Neural cell (in vitro differentiated cells): ENCODE results near the gene TUBB4B. TPM values are rescaled to one million over a fixed set of nuclear protein-coding genes. Genes with fewer than 3 reads are reported as not detected.

Source experiments
- H2AFZ ChIP-seq: fragments of 200-600, 300-800 bp; sonication (generic), shearing (Covaris generic); 2 replicates; pipeline ENCODE4 v1.6.0; 2014; ENCODE audit warnings: low read depth, mild to moderate bottlenecking, antibody characterized with exemption, low read length, moderate library complexity
- H3F3A ChIP-seq: fragments of 200-600 bp; shearing (Covaris generic); 2 replicates; pipeline ENCODE4 v1.6.1; 2016; ENCODE audit warnings: mild to moderate bottlenecking, moderate library complexity, mixed read lengths, antibody characterized with exemption, low read length; ENCODE audit not compliant: insufficient read depth, poor library complexity, severe bottlenecking
- H3K27ac ChIP-seq: fragments of 200-600, 300-800 bp; sonication (generic), shearing (Covaris generic); 2 replicates; pipeline ENCODE4 v1.5.1; 2014; ENCODE audit warnings: mild to moderate bottlenecking, low read length, moderate library complexity
- H3K27me3 ChIP-seq: fragments of 300-800, 200-600 bp; sonication (generic), shearing (Covaris generic); 2 replicates; pipeline ENCODE4 v1.6.0; 2014; ENCODE audit warnings: mild to moderate bottlenecking, low read depth, low read length, moderate library complexity; ENCODE audit not compliant: insufficient read depth
- H3K36me3 ChIP-seq: fragments of 300-800, 200-600 bp; sonication (generic), shearing (Covaris generic); 2 replicates; pipeline ENCODE4 v1.5.1; 2014; ENCODE audit warnings: mild to moderate bottlenecking, antibody characterized with exemption, low read length, moderate library complexity; ENCODE audit not compliant: insufficient read depth
- H3K4me2 ChIP-seq: fragments of 300-800, 200-600 bp; sonication (generic), shearing (Covaris generic); 2 replicates; pipeline ENCODE4 v1.6.0; 2014; ENCODE audit warnings: mild to moderate bottlenecking, low read length
- H3K4me3 ChIP-seq: fragments of 300-800, 200-600 bp; sonication (generic), shearing (Covaris generic); 2 replicates; pipeline ENCODE4 v1.5.1; 2014; ENCODE audit warnings: mild to moderate bottlenecking, low read length, moderate library complexity
- H3K79me2 ChIP-seq: fragments of 200-600 bp; shearing (Covaris generic); replicated peaks from 2 replicates; pipeline ENCODE4 v1.6.0; 2014; ENCODE audit warnings: mild to moderate bottlenecking, low read length, moderate library complexity; ENCODE audit not compliant: insufficient read depth
- H3K9ac ChIP-seq: fragments of 300-800, 200-600 bp; sonication (generic), shearing (Covaris generic); 2 replicates; pipeline ENCODE4 v1.6.1; 2016; ENCODE audit warnings: mild to moderate bottlenecking, low read length, mixed read lengths
- H3K9me2 ChIP-seq: fragments of 200-600 bp; shearing (Covaris generic); 2 replicates; pipeline ENCODE4 v1.6.1; 2016; ENCODE audit warnings: mild to moderate bottlenecking, low read length, mixed read lengths; ENCODE audit not compliant: insufficient read depth
- H3K9me3 ChIP-seq: fragments of 200-600, 300-800 bp; sonication (generic), shearing (Covaris generic); 2 replicates; pipeline ENCODE4 v1.6.1; 2016; ENCODE audit warnings: mild to moderate bottlenecking, mixed run types, low read length, moderate library complexity, mixed read lengths
- H4K20me1 ChIP-seq: fragments of 200-600 bp; shearing (Covaris generic); 2 replicates; pipeline ENCODE4 v1.6.1; 2016; ENCODE audit warnings: mild to moderate bottlenecking, mixed run types; ENCODE audit not compliant: insufficient read depth
- EP300 ChIP-seq: fragments of 450-650 bp; conservative IDR thresholded peaks from 2 replicates; pipeline ENCODE4 v1.6.1; 2014; ENCODE audit warnings: antibody characterized with exemption, mild to moderate bottlenecking, moderate library complexity; ENCODE audit not compliant: poor library complexity, severe bottlenecking
- EZH2 ChIP-seq: fragments of 200-600, 300-800 bp; shearing (Covaris generic), sonication (generic); IDR thresholded peaks from 2 replicates; pipeline ENCODE4 v1.6.1; 2014; ENCODE audit warnings: antibody characterized with exemption, low read length, borderline replicate concordance, mild to moderate bottlenecking; ENCODE audit not compliant: insufficient read depth, poor library complexity, severe bottlenecking
- MXI1 ChIP-seq: fragments of 450-650 bp; conservative IDR thresholded peaks from 2 replicates; pipeline ENCODE4 v1.6.1; 2014; ENCODE audit warnings: antibody characterized with exemption, mild to moderate bottlenecking; ENCODE audit not compliant: poor library complexity, severe bottlenecking
- POLR2AphosphoS5 ChIP-seq: IDR thresholded peaks from 2 replicates; pipeline ENCODE4 v1.6.1; 2012
- RAD21 ChIP-seq: fragments of 450-650 bp; conservative IDR thresholded peaks from 2 replicates; pipeline ENCODE4 v1.6.1; 2014; ENCODE audit warnings: antibody characterized with exemption, mild to moderate bottlenecking, moderate library complexity
- REST ChIP-seq: IDR thresholded peaks from 2 replicates; pipeline ENCODE4 v1.6.1; 2012; ENCODE audit warnings: borderline replicate concordance
- SMC3 ChIP-seq: fragments of 450-650 bp; conservative IDR thresholded peaks from 2 replicates; pipeline ENCODE4 v1.6.1; 2014; ENCODE audit warnings: antibody characterized with exemption, mild to moderate bottlenecking, moderate library complexity; ENCODE audit not compliant: poor library complexity
- TAF1 ChIP-seq: IDR thresholded peaks from 2 replicates; pipeline ENCODE4 v1.6.1; 2012; ENCODE audit warnings: low read depth
- polyA plus RNA-seq: library from polyadenylated mRNA; depleted of rRNA; stranded (reverse); fragments of >200 nt; gene quantifications from 2 replicates; pipeline ENCODE4 v1.2.3, GENCODE V29; 2014
- TF ChIP-seq, protein P1 (sequence below): fragments of 450-650 bp; IDR thresholded peaks from 2 replicates; pipeline ENCODE4 v1.5.1; 2014; ENCODE audit warnings: antibody characterized with exemption, mild to moderate bottlenecking, moderate library complexity; ENCODE audit not compliant: poor library complexity, severe bottlenecking

TUBB4B gene
- polyA plus RNA-seq, 1 donor from 2014 or later = 60.3 TPM

GRCh38 chr9:137200311-137201204 is 40.5 kb upstream of the TUBB4B start, which contains the start of gene TPRN:
Gene TPRN (minus strand): TSS chr9:137200741. CDS start chr9:137200711, 30 bp downstream.
- peak within 1 kb of the TSS; percentile 51 for H2AFZ ChIP-seq
- no peaks in the 10 kb centered on the region for H3K9me3 ChIP-seq
- no peaks in the 10 kb centered on the region for H3F3A ChIP-seq
- H3K4me2 ChIP-seq = peak within 1 kb of the TSS; percentile 96
- peak within 1 kb of the TSS; percentile 70 for H3K9ac ChIP-seq
- TF ChIP-seq POLR2AphosphoS5 (peak; percentile 26), REST (no peak), EP300 (peak; percentile 26), SMC3 (peak; percentile 9), EZH2 (no peak), MXI1 (peak; percentile 76), RAD21 (no peak)
- TF ChIP-seq, protein P1, sequence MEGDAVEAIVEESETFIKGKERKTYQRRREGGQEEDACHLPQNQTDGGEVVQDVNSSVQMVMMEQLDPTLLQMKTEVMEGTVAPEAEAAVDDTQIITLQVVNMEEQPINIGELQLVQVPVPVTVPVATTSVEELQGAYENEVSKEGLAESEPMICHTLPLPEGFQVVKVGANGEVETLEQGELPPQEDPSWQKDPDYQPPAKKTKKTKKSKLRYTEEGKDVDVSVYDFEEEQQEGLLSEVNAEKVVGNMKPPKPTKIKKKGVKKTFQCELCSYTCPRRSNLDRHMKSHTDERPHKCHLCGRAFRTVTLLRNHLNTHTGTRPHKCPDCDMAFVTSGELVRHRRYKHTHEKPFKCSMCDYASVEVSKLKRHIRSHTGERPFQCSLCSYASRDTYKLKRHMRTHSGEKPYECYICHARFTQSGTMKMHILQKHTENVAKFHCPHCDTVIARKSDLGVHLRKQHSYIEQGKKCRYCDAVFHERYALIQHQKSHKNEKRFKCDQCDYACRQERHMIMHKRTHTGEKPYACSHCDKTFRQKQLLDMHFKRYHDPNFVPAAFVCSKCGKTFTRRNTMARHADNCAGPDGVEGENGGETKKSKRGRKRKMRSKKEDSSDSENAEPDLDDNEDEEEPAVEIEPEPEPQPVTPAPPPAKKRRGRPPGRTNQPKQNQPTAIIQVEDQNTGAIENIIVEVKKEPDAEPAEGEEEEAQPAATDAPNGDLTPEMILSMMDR = no peak
- no peaks in the 10 kb centered on the region for H3K27me3 ChIP-seq
- H3K9me2 ChIP-seq = no peaks in the 10 kb centered on the region
- H4K20me1 ChIP-seq = no peaks in the 10 kb centered on the region
- peak within 1 kb of the TSS; percentile 86 for H3K4me3 ChIP-seq
- H3K27ac ChIP-seq = peak within 1 kb of the TSS; percentile 49
- peaks cover 19% of the 10 kb centered on the region for H3K79me2 ChIP-seq
- H3K36me3 ChIP-seq = no peaks in the 10 kb centered on the region

GRCh38 chr9:137201205-137201868 is 39.8 kb upstream of the TUBB4B start:
- TF ChIP-seq TAF1 (no peak), POLR2AphosphoS5 (no peak), REST (no peak), SMC3 (no peak), EZH2 (no peak), MXI1 (no peak), EP300 (no peak), RAD21 (no peak)
- TF ChIP-seq, protein P1 = no peak
- Histone ChIP-seq H3K9ac (peak overlapping the region; percentile 70), H3K27me3 (no peaks in the 10 kb centered on the region), H3K4me2 (peak overlapping the region; percentile 96), H3K27ac (peak overlapping the region; percentile 49), H3K36me3 (no peaks in the 10 kb centered on the region), H3K4me3 (peak overlapping the region; percentile 86), H2AFZ (peak overlapping the region; percentile 51), H4K20me1 (no peaks in the 10 kb centered on the region), H3F3A (no peaks in the 10 kb centered on the region), H3K9me3 (no peaks in the 10 kb centered on the region), H3K9me2 (no peaks in the 10 kb centered on the region), H3K79me2 (peaks cover 27% of the 10 kb centered on the region)
